K562 (cell line): Measurements from ENCODE around the gene ACAT2. TPM values are rescaled to one million over a fixed set of nuclear protein-coding genes. Genes with fewer than 3 reads are reported as not detected.
A peak's percentile ranks its signal among the peaks of the same experiment; 100 is the strongest.

ENCODE experiments used
- ATAC-seq: fragments of 200-7000 bp; cut with Tn5 transposase; 3 replicates; pipeline ENCODE4 v1.9.1; 2020; ENCODE audit warnings: moderate library complexity
- BruUV-seq: library from RNA; stranded (reverse); fragments of 400-500 nt; replicated peaks from 2 replicates; lab custom pipeline; 2021; lab: Mats Ljungman, UMichigan
- CTCF ChIA-PET: fragments of 300-600 bp; formaldehyde crosslinking; extraction: SDS; loops from one replicate; lab custom pipeline; 2021; ENCODE audit warnings: low intra/inter-chr PET ratio; lab: Yijun Ruan, JAX
- POLR2A ChIA-PET: fragments of 300-600, 350-650 bp; sonication (Branson Sonifier 250); formaldehyde crosslinking; extraction: SDS; loops from one replicate; lab custom pipeline; 2021; ENCODE audit warnings: antibody characterized with exemption, inconsistent platforms; lab: Yijun Ruan, JAX
- DNase-seq, 4 experiments: peaks; one replicate each; pipeline versions ENCODE4 v3.0.0 to v3.0.0-alpha.2; 2011 to 2018; ENCODE audit warnings: low spot score in 3 of 4, mixed read lengths in 3 of 4; ENCODE audit errors: extremely low read depth in 1 of 4
- FAIRE-seq: peaks from 2 replicates; lab custom pipeline; 2011; peaks lifted over from hg19 to GRCh38; lab: Jason Lieb, UNC
- H2AFZ ChIP-seq: 2 replicates; pipeline ENCODE4 v1.6.0; 2011; ENCODE audit warnings: low read depth, low read length, control low read depth, inconsistent platforms
- H3K27ac ChIP-seq: fragments of 200-600 bp; 3 replicates; pipeline ENCODE4 v1.8.0; 2011; ENCODE audit warnings: low read depth, mild to moderate bottlenecking, control low read depth, inconsistent platforms, low read length, moderate library complexity, mixed read lengths; ENCODE audit errors: extremely low read depth
- H3K27me3 ChIP-seq, 2 experiments: fragments of 300-600 bp in 1 of 2; 2 replicates in 1 of 2; 3 replicates in 1 of 2; pipeline versions ENCODE4 v1.6.0 to v1.8.0; 2011; ENCODE audit warnings: inconsistent platforms in 2 of 2, low read length in 2 of 2, mild to moderate bottlenecking in 1 of 2, mixed read lengths in 1 of 2, moderate library complexity in 1 of 2; ENCODE audit not compliant: control insufficient read depth in 2 of 2, insufficient read depth in 2 of 2
- H3K36me3 ChIP-seq: fragments of 300-600 bp; 3 replicates; pipeline ENCODE4 v1.8.0; 2011; ENCODE audit warnings: mild to moderate bottlenecking, low read length, inconsistent platforms; ENCODE audit not compliant: control insufficient read depth, insufficient read depth
- H3K4me1 ChIP-seq, 2 experiments: fragments of 200-600 bp in 1 of 2; replicated peaks in 1 of 2; 2 replicates in 1 of 2; 3 replicates in 1 of 2; pipeline versions ENCODE4 v1.5.1 to v1.8.0; 2011; ENCODE audit warnings: inconsistent platforms in 2 of 2, low read length in 2 of 2, mild to moderate bottlenecking in 1 of 2, mixed read lengths in 1 of 2, moderate library complexity in 1 of 2; ENCODE audit not compliant: control insufficient read depth in 2 of 2, insufficient read depth in 2 of 2
- H3K4me2 ChIP-seq: 2 replicates; pipeline ENCODE4 v1.6.1; 2011; ENCODE audit warnings: low read length, control low read depth, inconsistent platforms, mixed read lengths; ENCODE audit not compliant: insufficient read depth
- H3K4me3 ChIP-seq: fragments of 200-600 bp; sonication (generic), shearing (Covaris generic); 2 replicates; pipeline ENCODE4 v1.5.1; 2016; ENCODE audit warnings: control low read depth, inconsistent platforms
- H3K79me2 ChIP-seq: fragments of 200-600 bp; 3 replicates; pipeline ENCODE4 v1.8.0; 2011; ENCODE audit warnings: low read length, inconsistent platforms; ENCODE audit not compliant: control insufficient read depth, insufficient read depth
- H3K9ac ChIP-seq, 2 experiments: 2 replicates each; pipeline versions ENCODE4 v1.6.0 to v1.6.1; 2011; ENCODE audit warnings: low read depth in 2 of 2, low read length in 2 of 2, control low read depth in 1 of 2, inconsistent platforms in 1 of 2, mild to moderate bottlenecking in 1 of 2, mixed read lengths in 1 of 2; ENCODE audit not compliant: insufficient read depth in 1 of 2
- H3K9me1 ChIP-seq: one replicate; pipeline ENCODE4 v1.6.0; 2011; ENCODE audit warnings: inconsistent platforms, mild to moderate bottlenecking, low read length, moderate library complexity; ENCODE audit not compliant: control insufficient read depth, insufficient read depth
- H3K9me3 ChIP-seq: replicated peaks from 2 replicates; pipeline ENCODE4 v1.5.1; 2011; ENCODE audit warnings: low read depth, low read length, inconsistent platforms; ENCODE audit not compliant: control insufficient read depth, insufficient read depth
- H4K20me1 ChIP-seq: replicated peaks from 2 replicates; pipeline ENCODE4 v1.6.1; 2011; ENCODE audit warnings: low read length, inconsistent platforms, mixed read lengths; ENCODE audit not compliant: control insufficient read depth, insufficient read depth
- C11orf30 ChIP-seq: fragments of 450-650 bp; IDR thresholded peaks from 2 replicates; pipeline ENCODE4 v1.6.1; 2016; ENCODE audit warnings: low read depth, mild to moderate bottlenecking
- GATA2 ChIP-seq: sonication (generic); formaldehyde crosslinking; IDR thresholded peaks from 2 replicates; pipeline ENCODE4 v1.4.0; 2020; ENCODE audit warnings: mild to moderate bottlenecking, missing genetic modification reagents
- ILK ChIP-seq: fragments of 450-650 bp; IDR thresholded peaks from 2 replicates; pipeline ENCODE4 v1.6.1; 2016; ENCODE audit warnings: missing genetic modification characterization, low read depth, mild to moderate bottlenecking, missing compliant biosample characterization, moderate library complexity, borderline replicate concordance
- JUND ChIP-seq, 2 experiments: IDR thresholded peaks; 2 replicates in 1 of 2; 3 replicates in 1 of 2; pipeline ENCODE4 v1.6.1; 2011; ENCODE audit warnings: borderline replicate concordance in 2 of 2, low read depth in 2 of 2, low read length in 2 of 2, improper control_type of control experiment in 1 of 2, missing biosample characterization in 1 of 2, missing genetic modification characterization in 1 of 2, missing genetic modification reagents in 1 of 2
- KAT2B ChIP-seq: IDR thresholded peaks from one replicate; pipeline ENCODE4 v1.6.1; 2012; ENCODE audit warnings: low read depth, mild to moderate bottlenecking, control low read depth, inconsistent platforms, low read length, moderate library complexity
- KDM1A ChIP-seq, 2 experiments: fragments of 450-650 bp; IDR thresholded peaks; 2 replicates each; pipeline ENCODE4 v1.6.1; 2016; ENCODE audit warnings: mild to moderate bottlenecking in 2 of 2
- LARP7 ChIP-seq: fragments of 450-650 bp; IDR thresholded peaks from 2 replicates; pipeline ENCODE4 v1.6.1; 2016
- NCOR1 ChIP-seq: fragments of 450-650 bp; IDR thresholded peaks from 2 replicates; pipeline ENCODE4 v1.6.1; 2016; ENCODE audit warnings: mild to moderate bottlenecking, moderate library complexity
- PRPF4 ChIP-seq: fragments of 200-400 bp; formaldehyde crosslinking; IDR thresholded peaks from one replicate; pipeline ENCODE4 v1.6.1; 2017; ENCODE audit warnings: low read length, low read depth, mild to moderate bottlenecking; ENCODE audit not compliant: insufficient read depth, poor library complexity, severe bottlenecking
- PTBP1 ChIP-seq: fragments of 200-400 bp; formaldehyde crosslinking; IDR thresholded peaks from 2 replicates; pipeline ENCODE4 v1.6.1; 2017; ENCODE audit warnings: low read depth, low read length
- SAP30 ChIP-seq: fragments of 200-600 bp; sonication (generic); IDR thresholded peaks from 2 replicates; pipeline ENCODE4 v1.6.1; 2012; ENCODE audit warnings: borderline replicate concordance, low read depth, mild to moderate bottlenecking, moderate library complexity, low read length, control low read depth, inconsistent platforms; ENCODE audit not compliant: insufficient read depth, poor library complexity, severe bottlenecking
- TEAD4 ChIP-seq, 2 experiments: sonication (generic) in 1 of 2; formaldehyde crosslinking in 1 of 2; IDR thresholded peaks; 2 replicates each; pipeline versions ENCODE4 v1.6.1 to v1.8.0; 2012 to 2022; ENCODE audit warnings: borderline replicate concordance in 1 of 2, inconsistent platforms in 1 of 2, low read length in 1 of 2, mild to moderate bottlenecking in 1 of 2, missing genetic modification reagents in 1 of 2
- WHSC1 ChIP-seq: IDR thresholded peaks from one replicate; pipeline ENCODE4 v1.6.1; 2012; ENCODE audit warnings: low read length, control low read depth, inconsistent platforms
- ZKSCAN1 ChIP-seq: fragments of 150-350 bp; IDR thresholded peaks from 2 replicates; pipeline ENCODE4 v1.6.1; 2016; ENCODE audit warnings: low read depth, low read length
- ZNF347 ChIP-seq: fragments of 450-650 bp; formaldehyde crosslinking; IDR thresholded peaks from 2 replicates; pipeline ENCODE4 v1.4.0; 2020; ENCODE audit warnings: low read depth, mild to moderate bottlenecking, moderate library complexity
- WGBS: fragments of 100-300 bp; shearing (Covaris generic); methylation state at CpG from one replicate; pipeline ENCODE4 v1.1.6; 2016; ENCODE audit warnings: low coverage, mixed read lengths; ENCODE audit not compliant: insufficient coverage; ENCODE audit errors: missing lambda C conversion rate; 5-methylcytosine and 5-hydroxymethylcytosine counted together
- in situ Hi-C: fragments of 300-500 bp; cut with MboI; formaldehyde crosslinking; loops from 4 replicates; pipeline ENCODE4 v1.15.0; 2018; ENCODE audit warnings: inconsistent platforms, mixed read lengths
- intact Hi-C: fragments of 100-400 bp; cut with micrococcal nuclease; formaldehyde crosslinking; loops from 2 replicates; pipeline ENCODE4 v1.14.2; 2022
- polyA plus RNA-seq, 8 experiments: library from polyadenylated mRNA; depleted of rRNA in 4 of 8; stranded (reverse) in 5 of 8; unstranded in 3 of 8; fragments of >200 nt; fragmentation: Nextera tagmentation in 2 of 8; fragmentation: Illumina TruSeq in 1 of 8; extraction: Ambion mirVana in 2 of 8; extraction: Trizol in 1 of 8; gene quantifications; 2 replicates each; pipeline versions ENCODE4 v1.2.1 to v1.2.3, GENCODE V29; 2011 to 2014; ENCODE audit warnings: inconsistent platforms in 1 of 8, missing spikeins in 1 of 8
- total RNA-seq, 7 experiments: library from RNA; depleted of rRNA in 6 of 7; stranded (reverse); fragments of >200 nt in 6 of 7; fragmentation: Illumina TruSeq in 2 of 7; extraction: Trizol in 2 of 7; gene quantifications; 2 replicates each; pipeline versions ENCODE4 v1.2.1 to v1.2.3, GENCODE V29; 2011 to 2021; ENCODE audit warnings: low replicate concordance in 1 of 7
- TF ChIP-seq, protein P1 (sequence below), 2 experiments: fragments of 450-650 bp; IDR thresholded peaks; 2 replicates each; pipeline ENCODE4 v1.6.1; 2016

ACAT2 gene
- total and polyA plus RNA-seq, 9 of the 15 experiments (the other 6 are each of a cell fraction or from before 2014, with no cell fraction given): 63.0 to 309 (median 144) TPM

- TF ChIP-seq TEAD4 (IDR thresholded peaks at IDR 0.05; ENCODE audit: low read length): 0 out of 2 replicates have a peak, but pooled peaks have one; percentile 0
- TF ChIP-seq TEAD4 (CRISPR knock-in tag; IDR thresholded peaks at IDR 0.05; ENCODE audit: borderline replicate concordance): no peak
- TF ChIP-seq GATA2 (CRISPR knock-in tag): 0 out of 2 replicates have a peak, but pooled peaks have one; percentile 7
- TF ChIP-seq WHSC1: no peak
- 0 out of 2 replicates have a peak, but pooled peaks have one; percentile 51 for TF ChIP-seq PTBP1
- TF ChIP-seq SAP30: peak; percentile 87
Measured at GRCh38 chr6:159788753-159789376, 27.0 kb downstream of the ACAT2 start (continued).

- peak within 1 kb of the TSS; percentile 96 for H3K4me2 ChIP-seq
- peak; percentile 93 to 100 (median 96) for DNase-seq
- ATAC-seq: peak; percentile 91
- ChIA-PET POLR2A (interaction anchor here (0.6 to 4.6 kb wide), 31 partner anchors 9 to 1421 kb away, joined by 3 to 37 read pairs (median 5); partner anchors contain the start of genes PNLDC1, SOD2 and WTAP), CTCF (no interaction called here)
- in situ Hi-C loops: no loop called here
- peaks cover 14 to 22% of the 10 kb centered on the region in 2 experiments; a peak in 4 of 5 replicates for H3K4me1 ChIP-seq
- H3K4me3 ChIP-seq: peak within 1 kb of the TSS; percentile 93
- H3K27ac ChIP-seq: peak within 1 kb of the TSS; percentile 95
- H3K9me1 ChIP-seq: no peaks in the 10 kb centered on the region
- WGBS: under 1% methylated on average over 54 of the region's 64 CpGs
- intact Hi-C loops: loop anchor here (1.0 to 2.0 kb wide), 4 partner anchors 29 to 312 kb away; partner anchors contain the start of gene WTAP
- no TSS peak for BruUV-seq
- no peaks in the 10 kb centered on the region for H3K27me3 ChIP-seq
- H4K20me1 ChIP-seq: peaks cover 20% of the 10 kb centered on the region; the same call in 1 of the 2 replicates
- no peaks in the 10 kb centered on the region for H3K9me3 ChIP-seq
- H3K36me3 ChIP-seq: peaks cover 78% of the 10 kb centered on the region
- H3K9ac ChIP-seq: peak within 1 kb of the TSS; percentile 97 to 99
- FAIRE-seq: no peak
- peaks cover 96% of the 10 kb centered on the region for H3K79me2 ChIP-seq
- H2AFZ ChIP-seq: peak within 1 kb of the TSS; percentile 96
- TF ChIP-seq JUND (IDR thresholded peaks at IDR 0.05; ENCODE audit: borderline replicate concordance, low read depth, low read length): peak; percentile 65
- peak; percentile 11; the same call in 1 of the 3 replicates for TF ChIP-seq JUND (tag; IDR thresholded peaks at IDR 0.05; ENCODE audit: borderline replicate concordance, low read depth, low read length)
- no peak for TF ChIP-seq KDM1A (IDR thresholded peaks at IDR 0.05)
- TF ChIP-seq ZNF347 (CRISPR knock-in tag): no peak
- no peak for TF ChIP-seq NCOR1
- peak; percentile 81 for TF ChIP-seq C11orf30
- peak; percentile 55; the same call in 1 of the 2 replicates for TF ChIP-seq LARP7
- no peak for TF ChIP-seq ZKSCAN1
- TF ChIP-seq PRPF4: no peak
- TF ChIP-seq ILK (tag): no peak
- TF ChIP-seq, protein P1, sequence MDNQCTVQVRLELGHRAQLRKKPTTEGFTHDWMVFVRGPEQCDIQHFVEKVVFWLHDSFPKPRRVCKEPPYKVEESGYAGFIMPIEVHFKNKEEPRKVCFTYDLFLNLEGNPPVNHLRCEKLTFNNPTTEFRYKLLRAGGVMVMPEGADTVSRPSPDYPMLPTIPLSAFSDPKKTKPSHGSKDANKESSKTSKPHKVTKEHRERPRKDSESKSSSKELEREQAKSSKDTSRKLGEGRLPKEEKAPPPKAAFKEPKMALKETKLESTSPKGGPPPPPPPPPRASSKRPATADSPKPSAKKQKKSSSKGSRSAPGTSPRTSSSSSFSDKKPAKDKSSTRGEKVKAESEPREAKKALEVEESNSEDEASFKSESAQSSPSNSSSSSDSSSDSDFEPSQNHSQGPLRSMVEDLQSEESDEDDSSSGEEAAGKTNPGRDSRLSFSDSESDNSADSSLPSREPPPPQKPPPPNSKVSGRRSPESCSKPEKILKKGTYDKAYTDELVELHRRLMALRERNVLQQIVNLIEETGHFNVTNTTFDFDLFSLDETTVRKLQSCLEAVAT (IDR thresholded peaks at IDR 0.05): peak; percentile 85 to 91
- TF ChIP-seq KAT2B: no peak
Measured at GRCh38 chr6:159789377-159790148, 27.7 kb downstream of the ACAT2 start, which contains the start of gene TCP1. TCP1 (minus strand) TSS chr6:159789602; CDS start chr6:159789468, 134 bp downstream.
